NCI-H748 treated with DMSO at 0.1 percent for 48 hours (cell line): ENCODE data around the gene MBD6.

ENCODE experiments used
- DNase-seq: peaks from one replicate; lab custom pipeline; 2025; lab: John Stamatoyannopoulos, UW

The MBD6 gene

DNA sequence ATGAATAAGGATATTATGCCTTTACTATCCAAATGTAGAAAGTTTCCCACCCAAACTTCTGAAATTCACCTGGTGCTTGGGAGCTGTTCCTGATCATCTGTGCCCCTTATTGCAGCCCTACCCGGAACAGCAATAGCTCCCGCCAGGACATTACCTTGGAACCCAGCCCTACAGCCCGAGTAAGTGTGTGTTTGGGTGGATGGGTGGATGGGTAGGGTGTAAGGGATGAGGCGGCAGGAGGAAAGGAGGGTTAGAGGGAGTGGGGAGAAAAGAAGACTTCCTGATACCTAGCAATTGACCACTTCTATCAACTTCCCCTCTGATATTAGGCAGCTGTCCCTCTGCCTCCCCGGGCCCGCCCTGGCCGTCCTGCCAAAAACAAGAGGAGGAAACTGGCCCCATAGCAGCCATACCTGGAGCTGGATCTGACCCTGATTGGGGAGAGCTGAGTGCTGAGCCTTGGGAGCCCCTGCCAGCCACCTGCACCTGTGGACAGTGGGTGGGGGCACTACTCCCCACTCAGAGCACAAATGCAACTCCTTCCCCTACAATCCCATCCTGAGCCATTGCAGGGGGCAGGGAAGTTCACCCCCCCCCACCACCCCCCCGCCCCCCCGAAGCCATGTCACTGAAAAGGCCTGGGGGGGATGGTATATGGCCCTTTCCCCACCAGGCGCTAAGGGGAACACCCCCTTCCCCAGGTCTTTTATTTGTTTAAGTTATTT is 6.4 kb downstream of the MBD6 start:
- no peak for DNase-seq

DNA sequence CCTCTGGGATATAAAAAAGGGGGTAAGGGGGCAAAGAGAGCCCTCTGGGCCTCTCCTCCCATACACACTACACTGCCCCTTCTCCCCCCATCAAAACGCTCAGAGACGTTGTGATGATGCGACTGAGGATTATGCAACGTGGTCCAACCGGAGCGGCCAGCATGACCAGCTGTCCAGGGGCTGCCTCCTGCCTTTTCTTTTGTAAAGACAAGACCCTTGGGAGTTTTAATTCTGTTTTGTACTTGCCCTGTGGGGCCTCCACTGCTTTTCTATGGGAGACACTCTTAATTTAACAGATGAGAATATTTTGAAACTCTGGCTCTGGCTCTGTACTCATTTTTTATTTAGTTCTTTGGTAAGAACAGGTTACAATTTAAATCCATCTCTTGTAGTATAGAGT is 7.2 kb downstream of the MBD6 start:
- no peak for DNase-seq

DNA sequence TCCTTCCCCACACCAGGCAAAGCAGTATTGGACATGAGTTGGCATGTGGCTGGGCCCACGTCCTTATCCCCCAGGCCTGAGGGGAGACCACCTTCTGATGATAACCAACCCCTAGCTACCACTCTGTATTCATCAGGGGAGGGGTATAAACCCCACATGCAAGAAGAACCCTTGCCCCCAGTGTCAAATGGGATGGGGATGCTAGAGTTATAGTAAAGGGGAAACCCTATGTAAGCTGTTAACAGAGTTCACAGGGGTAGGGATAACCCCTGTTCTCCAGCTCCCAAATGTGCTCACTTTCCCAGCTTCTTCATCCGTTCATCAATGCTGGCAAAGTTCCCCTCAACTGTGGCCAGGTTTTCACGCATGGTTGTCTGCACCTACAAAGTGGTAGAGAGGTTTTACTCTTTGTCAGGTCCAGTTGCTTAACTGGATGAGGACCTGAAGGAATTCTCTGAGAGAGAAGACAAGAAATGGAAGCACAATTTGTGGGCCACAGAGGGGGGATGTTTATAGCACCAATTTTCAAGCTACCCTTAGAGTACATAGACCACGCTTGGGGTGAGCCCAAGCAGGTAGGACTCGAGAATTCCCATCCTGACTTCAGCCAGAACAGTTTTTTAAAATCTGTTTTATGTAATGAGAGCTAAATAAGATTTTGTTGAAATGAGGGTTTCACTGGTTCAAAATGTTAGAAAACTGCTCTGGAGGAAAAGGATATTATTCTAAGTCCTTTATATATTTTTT is 7.9 kb downstream of the MBD6 start:
- no peak for DNase-seq

DNA sequence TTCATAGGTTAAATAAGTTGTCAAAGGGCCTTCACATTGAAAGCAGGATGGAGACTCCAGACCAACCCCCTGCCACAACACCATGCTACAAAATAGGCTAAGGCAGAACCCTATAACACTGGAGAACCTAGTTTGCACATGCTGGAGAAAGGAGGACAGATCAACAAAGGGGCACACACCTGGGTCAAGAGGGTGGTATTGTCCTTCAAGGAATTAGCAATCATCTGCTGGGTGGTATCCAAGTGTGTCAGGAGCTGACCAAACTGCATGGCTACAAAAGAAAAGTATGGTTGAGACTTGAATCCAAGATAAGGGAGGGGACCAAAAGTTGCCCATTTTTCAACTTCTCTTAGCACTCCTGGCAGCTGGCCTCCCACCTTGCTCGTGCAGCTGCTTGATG is 9.2 kb downstream of the MBD6 start:
- no peak for DNase-seq

DNA sequence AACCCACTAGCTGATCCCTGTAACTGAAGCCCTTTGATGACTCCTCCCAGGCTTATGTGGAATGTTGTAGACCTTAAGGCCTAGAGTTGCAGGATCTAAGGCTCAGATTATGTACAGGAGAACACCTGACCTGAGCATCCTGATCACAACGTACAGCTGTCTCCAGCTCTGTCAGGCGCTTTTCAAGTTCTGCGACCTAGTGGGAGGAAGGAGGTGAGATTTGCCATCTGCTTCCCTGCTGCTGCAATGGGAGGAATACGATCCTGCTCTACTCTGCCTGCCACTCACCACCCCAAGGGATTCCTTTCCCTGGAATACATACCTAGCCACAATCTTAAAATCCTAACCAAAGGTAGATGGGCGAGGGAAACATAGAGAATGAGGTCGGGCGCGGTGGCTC is 10.5 kb downstream of the MBD6 start:
- DNase-seq: no peak

DNA sequence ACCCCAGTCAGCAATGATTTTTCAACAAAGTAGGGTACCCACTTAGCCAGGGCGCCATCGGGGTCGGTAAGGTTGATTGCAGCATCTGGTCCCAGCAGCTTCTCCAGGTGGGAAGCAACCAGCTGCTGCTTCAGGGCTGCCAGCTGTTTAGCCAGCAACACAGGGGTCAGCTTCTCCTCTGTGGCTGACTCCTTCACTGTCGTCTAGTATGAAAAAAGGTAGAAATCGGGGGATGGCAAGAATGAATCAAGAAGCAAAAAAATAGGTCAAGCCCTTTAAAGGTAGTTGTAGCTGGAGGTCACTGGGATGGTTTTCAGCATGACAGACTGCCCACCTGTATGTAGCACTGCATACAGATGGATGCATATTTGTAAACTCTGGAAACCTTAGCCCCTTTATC is 11.6 kb downstream of the MBD6 start:
- DNase-seq: no peak

DNA sequence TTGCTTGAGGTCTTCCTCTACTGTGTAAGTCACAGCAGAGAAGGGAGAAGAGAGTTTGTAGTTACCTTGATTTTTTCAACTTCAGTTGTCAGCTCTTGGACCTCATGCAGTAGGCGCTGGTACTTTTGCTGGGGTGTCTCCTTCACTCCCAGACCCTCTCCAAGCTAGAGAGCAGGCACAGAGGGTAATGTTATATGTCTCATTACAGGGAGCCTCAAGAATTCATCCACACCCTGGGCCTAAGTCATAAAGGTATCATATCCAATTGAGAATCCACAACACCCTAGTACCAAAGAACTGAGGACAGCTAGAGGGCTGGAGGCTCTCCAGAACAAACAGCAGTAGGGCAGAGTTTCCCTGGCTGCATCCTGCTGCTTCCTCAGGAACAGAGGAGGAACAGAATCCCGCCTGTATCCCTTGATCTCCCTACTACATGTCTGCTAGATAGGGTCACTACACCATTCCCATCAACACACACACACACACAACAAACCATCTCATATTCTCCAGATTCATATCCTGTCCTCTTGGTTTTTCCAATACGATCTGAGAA is 12.4 kb downstream of the MBD6 start:
- no peak for DNase-seq

DNA sequence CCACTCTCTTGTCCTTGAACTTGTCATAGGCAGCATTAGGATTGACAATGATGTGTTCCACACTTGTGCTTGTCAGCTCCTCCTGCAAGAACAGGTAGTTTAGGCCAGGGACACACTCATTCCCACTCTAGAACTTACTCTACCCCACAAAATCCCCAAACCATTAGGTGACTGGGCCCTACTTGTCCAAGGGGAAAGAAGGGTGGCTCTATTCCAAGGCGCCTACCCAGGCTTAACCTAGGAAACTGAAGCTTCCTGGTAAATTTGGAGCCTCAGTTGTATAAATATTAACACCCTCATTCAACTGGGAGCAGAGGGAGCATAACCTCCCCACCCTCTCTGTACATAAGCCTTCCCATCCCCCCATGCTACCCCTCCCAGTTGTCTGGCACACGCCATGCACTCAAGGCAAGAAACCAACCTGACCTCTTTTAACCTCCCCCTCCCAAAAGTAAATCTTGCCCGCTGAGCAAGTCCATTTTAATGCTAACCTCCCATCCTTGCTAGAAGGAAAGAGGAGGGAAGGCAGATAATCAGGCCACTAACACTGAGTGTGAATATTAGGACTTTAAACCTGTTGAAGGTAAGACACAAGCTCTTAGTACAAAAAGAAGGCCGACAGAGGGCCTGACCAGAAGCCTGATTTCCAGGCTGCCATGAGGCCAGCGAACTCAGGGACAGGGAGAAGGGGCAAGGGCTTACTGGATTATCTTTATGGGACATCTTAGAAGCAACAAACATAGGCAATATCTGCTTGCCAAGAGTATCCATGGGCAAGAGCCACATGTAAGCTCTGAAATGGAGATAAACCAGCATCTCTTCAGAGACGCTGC is 13.4 kb downstream of the MBD6 start:
- no peak for DNase-seq

DNA sequence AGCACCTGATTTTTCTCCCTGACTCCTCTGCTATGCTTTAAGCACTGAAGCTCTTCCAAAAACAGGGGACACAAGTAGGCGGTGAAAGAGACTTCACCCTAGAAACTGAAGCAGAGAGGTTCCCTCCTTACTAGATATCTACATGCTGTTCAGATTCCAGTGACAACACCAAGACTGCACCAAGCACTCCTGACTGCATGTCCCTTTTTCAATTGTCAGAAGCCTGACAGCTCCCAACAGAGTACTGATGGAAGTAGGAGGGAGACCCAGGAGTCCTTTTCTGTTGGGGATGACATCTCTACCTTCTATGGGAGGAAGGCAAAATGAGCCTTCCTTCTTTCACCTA is 13.9 kb downstream of the MBD6 start:
- no peak for DNase-seq

DNA sequence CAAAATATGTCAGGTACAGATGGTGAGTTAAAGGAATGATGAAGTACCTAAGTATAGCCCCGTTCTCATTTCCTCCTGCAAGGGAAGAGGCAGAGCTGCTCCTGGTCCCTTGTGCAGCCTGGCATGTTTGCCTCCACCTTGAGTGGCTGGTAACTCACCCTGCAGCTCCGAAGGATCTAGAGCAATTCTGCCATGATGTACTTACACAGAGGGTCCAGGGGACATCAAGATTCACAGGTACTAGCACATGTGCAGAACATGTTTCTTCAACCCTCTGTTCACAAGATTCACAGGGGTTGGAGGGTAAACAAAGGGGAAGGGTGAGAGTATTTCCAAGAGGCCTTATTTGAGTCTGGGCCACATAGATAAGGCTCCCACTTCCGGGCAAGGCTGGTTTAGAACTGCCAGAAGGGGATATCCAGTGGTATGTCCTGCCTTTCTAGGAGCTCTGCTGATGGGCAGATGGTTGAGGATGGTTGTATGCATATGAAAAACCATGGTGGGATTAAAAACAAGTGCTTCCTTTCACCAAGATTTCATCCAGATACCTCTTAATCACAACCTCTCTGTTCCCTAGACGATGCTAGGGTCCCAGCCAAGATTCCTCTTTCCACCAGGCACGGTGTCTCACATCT is 16.6 kb downstream of the MBD6 start:
- no peak for DNase-seq

DNA sequence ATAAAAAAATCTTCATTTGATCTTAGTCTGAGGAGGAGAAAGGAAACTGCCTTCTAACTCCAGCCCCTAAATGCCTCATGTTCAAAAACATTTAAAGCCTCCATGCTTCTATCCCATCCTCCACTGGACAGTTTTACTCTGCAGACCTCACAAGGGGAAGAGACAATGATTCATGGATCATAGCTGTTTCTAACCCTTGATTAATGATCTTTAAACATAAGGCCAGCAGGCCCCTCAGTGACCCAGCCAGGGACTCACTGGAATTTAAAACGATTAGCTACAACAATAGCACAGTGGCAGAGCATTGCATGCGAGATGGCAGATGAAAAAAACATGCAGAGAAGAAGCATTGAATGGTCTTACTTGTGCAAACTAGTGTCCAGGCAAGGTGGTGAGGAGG is 18.4 kb downstream of the MBD6 start:
- DNase-seq: no peak

DNA sequence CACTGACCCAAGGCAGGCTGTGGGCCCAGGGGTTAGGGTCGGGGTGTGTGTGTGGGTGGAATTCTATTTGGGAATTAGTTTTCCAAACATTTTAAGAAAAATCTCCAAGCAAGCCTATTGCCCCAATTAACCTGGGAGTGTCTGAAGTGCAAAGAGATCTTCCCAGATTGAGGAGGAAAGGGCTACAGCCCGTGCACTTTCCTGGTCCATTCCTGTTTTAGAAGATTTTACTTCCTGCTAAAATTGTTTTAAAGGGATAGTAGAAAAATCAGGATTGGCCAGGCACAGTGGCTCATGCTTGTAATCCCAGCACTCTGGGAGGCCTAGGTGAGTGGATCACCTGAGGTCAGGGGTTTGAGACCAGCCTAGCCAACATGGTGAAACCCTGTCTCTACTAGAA is 19.1 kb downstream of the MBD6 start:
- no peak for DNase-seq

DNA sequence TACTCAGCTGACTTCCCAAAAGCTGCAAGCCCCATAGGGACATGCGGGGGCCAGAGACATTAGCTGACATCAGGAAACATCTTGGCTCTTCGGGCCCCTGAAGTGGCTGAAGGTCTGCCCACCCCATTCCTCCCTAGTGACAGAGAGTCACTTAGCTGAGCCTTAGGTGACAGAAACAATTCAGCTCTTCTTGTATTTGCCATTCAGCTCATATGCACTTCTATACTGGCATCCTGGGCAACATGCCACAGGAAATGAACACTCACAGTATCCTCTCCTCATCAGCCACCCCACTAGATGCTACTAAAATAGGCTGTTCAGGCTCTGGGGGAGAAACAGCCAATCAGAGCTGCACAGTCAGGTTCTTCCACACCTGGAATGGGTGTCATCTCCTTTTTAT is 21.0 kb downstream of the MBD6 start:
- DNase-seq: no peak

DNA sequence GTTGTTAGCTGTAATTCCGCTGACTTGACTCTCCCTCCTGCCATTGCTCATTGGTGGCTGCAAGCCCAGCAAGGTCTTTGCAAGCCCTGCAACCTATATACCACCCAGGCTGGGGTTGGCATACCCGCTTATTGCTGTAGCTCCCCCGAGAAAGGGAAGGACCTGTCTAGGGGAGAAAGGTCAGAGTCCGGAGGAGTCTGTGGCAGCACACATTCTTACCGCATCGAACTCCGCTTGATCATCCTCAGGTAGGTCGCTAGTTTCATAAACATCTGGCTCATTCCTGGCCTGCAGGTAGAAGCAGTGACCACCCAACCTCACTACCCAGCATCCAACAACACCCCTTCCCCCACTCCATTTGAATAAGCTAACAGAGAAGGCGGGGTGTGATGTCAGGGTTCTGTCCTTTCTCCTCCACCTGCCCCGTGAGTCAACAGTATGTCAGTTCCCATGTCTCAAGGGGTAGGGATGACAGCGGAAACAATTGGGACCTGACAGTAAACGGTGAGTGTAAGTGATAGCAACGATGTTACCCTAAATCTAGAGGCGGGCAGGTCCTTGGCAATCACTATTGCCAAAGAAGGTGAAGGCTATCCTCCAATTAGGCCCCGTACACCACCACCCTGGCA is 23.3 kb downstream of the MBD6 start:
- DNase-seq: no peak

DNA sequence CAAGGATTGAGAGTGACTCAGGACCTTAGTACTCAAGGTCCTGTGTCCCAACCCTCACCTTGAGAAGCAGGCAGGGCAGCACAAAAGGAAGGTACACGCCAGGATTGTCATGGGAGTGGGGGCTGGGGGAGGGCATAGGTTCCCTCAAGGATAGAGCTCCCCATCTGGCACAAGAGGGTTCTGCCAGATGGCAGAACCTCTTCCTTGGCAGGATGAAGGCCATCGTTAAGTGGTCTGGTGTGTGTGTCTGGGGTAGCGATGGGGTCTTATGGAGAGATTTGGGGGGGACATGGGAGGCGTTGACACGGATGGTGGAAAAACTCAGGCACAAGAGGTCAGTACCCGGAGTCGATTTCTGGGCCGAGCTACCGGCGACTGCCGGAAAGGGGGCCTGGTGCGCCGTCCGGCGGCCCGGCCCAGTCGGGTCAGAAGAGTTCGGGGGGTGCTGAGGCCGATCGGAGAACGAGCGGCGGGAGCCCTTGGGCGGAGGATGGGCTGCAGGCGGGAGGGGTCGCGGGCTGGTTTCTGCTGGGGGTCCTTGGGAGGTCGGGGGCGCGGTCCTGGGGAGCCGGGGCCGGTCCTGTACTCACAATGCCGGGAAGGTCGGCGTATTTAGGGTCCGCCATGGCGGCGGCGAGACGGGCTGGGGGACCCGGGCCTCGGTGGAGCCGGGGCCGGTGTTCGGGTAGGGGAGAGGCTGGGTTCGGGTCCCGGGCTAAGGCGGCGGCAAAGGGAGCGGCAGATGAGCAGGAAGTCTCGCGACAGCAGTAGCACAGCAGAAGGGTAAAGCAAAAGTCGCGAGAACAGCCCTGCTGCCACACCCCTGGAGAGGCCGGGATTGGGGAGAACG is 24.0 kb downstream of the MBD6 start, which contains the start of gene DCTN2:
Gene DCTN2 (minus strand): TSS at position 755 of the 850 bp plus-strand sequence. CDS start 129 bp downstream, at position 626.
- peak; percentile 98 for DNase-seq

DNA sequence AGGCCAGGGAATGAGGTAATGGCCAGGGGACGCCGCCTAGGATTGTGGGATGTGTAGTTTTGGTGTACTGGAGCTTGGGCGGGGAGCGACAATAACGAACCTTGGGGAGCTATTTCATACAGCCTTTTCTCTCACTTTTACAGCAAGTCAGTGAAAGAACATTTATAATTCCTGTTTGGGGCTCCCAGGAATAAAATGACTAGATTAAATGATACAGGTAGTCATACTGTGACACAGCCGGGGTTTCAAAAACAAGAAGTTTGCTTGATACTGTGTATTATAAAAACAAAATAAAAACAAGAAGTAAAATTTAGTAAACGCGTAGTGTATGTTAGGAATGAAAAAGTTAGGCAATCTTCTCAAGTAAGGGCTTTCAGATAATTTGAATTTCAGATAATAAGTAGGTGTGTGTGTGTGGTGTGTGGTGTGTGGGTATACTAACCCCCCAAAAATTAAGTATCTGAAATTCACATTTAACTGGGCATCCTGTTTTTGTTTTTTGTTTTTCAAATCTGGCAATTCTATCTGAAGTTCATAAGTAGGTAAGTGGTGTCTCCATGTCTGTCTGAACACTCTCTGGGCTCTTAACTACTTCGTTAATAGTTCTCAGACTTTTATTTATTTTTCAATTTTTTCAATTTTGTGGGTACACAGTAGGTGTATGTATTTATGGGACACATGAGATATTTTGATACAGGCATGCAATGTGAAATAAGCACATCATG is 24.8 kb downstream of the MBD6 start:
- no peak for DNase-seq

DNA sequence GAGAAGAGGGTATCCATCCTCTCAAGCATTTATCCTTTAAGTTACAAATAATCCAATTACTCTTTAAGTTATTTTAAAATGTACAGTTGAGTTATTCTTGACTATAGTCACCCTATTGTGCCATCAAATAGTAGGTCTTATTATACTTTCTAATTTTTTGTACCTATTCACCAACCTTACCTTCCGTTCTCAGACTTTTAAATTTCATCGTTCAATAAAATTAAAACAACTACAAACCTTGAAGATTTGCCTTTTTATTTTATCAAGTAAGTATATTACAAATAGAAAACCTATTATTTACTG is 25.3 kb downstream of the MBD6 start:
- DNase-seq: no peak

DNA sequence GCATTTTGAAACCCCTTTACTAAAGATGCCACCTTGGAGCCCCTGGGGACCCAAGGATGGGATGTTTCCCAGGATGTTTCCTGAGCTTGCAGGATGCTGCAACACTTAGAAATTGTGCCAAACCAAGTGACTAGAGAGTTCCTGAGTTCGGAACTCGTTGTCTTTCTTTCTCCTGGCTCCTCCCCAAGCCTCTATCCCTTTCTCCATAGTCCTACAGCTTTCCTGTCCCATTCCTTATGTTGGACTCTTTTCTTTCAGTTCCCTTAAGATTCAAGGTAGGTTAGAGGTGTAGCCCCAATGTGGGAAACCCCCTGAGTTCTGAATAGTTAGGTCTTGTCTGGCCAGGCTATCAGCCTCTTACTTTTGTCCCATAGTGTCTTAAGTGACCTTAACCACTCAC is 25.9 kb downstream of the MBD6 start:
- DNase-seq: no peak

DNA sequence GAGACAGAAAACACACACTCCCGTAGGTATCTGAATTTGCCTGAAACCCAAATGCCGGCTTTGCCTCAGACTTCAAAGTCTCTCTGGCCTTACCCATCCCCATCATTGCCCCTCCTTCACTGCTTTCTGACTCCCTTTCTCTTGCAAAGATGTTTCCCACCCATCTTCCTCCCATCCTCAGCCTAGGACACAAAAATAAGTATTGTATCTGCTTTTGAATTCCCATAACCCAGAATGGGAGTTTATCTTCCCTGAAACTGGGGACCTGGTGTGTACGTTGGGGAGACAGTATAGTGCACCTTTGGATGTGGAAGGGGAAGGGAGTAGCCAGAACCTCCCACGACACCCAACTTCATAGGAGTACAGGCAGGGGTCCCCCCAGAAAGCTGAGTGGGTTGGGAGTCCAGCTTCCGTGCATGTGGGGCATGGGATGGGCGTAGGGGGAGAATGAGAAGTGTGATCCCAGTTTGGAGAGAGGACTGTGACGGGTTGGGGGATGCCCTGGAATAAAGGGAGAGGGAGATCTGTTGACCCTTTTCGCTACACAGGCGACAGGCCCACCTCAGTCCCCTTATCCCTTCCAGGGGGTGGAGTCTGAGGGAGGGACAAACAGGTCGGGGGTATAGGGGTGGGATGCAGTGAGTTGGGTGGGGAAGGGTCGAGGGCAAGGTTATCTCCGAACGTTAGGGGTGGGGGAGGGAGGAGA is 26.7 kb downstream of the MBD6 start:
- DNase-seq: no peak
